ENCODE results near the gene NINJ2.

Gene NINJ2

DNA sequence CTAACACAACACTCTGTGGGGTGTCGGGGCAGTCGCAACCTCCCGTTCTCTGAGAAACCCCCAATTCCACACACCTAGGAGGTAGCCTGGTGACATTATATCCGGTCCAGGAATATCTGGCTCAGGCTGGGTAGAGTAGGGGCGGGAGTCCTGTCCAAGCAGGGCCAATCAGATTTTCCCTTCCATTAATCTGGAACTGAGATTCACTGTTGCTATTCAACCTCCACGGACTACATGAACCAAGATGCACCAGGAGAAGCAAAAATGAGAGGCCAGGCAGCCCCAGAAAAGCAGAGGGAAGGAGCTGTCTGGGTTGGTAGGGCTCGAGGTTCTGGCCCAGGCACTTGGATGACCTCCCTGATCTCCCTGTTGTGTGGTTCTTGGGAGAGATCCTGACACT lies 51.0 kb downstream of the NINJ2 start:
- Histone ChIP-seq H2AFZ (ENCODE audit: low read length, unreplicated experiment) (no peak overlapping the region), H3K27me3 (ENCODE audit: insufficient read depth, low read length) (no peaks in the 10 kb centered on the region), H3K27ac (ENCODE audit: low read depth, low read length) (no peak overlapping the region), H3K79me2 (ENCODE audit: control insufficient read depth, insufficient read depth, low read length, unreplicated experiment) (no peaks in the 10 kb centered on the region), H3K4me3 (ENCODE audit: low read depth, low read length) (no peak overlapping the region), H3K36me3 (ENCODE audit: insufficient read depth, low read length) (no peaks in the 10 kb centered on the region), H3K4me1 (ENCODE audit: control insufficient read depth, insufficient read depth, low read length, unreplicated experiment) (peaks cover 15% of the 10 kb centered on the region)

DNA sequence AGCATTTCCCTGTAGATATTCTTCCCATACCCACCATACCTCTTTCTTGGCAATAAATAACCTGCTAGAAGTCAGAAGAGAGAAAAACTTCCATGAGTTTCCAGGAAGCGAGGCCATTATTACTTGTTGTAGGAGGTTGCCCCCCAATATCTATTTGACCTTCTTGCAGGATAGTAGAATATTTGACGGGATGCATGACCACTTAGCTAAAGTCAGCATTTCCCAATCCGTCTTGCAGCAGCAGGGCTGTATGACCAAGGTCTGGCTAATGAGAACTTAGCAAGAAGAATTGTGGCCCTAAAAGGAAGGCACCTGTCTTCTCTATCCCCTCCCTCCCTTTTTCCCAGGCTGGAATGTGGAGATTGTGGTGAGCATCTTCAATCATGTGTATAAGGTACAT lies 51.5 kb downstream of the NINJ2 start:
- H2AFZ ChIP-seq (ENCODE audit: low read length, unreplicated experiment), result no peak overlapping the region
- H3K4me3 ChIP-seq (ENCODE audit: low read depth, low read length), result no peak overlapping the region
- H3K4me1 ChIP-seq (ENCODE audit: control insufficient read depth, insufficient read depth, low read length, unreplicated experiment), result peaks cover 15% of the 10 kb centered on the region
- H3K27ac ChIP-seq (ENCODE audit: low read depth, low read length), result no peak overlapping the region
- no peaks in the 10 kb centered on the region for H3K27me3 ChIP-seq (ENCODE audit: insufficient read depth, low read length)
- H3K79me2 ChIP-seq (ENCODE audit: control insufficient read depth, insufficient read depth, low read length, unreplicated experiment), result no peaks in the 10 kb centered on the region
- H3K36me3 ChIP-seq (ENCODE audit: insufficient read depth, low read length), result no peaks in the 10 kb centered on the region

DNA sequence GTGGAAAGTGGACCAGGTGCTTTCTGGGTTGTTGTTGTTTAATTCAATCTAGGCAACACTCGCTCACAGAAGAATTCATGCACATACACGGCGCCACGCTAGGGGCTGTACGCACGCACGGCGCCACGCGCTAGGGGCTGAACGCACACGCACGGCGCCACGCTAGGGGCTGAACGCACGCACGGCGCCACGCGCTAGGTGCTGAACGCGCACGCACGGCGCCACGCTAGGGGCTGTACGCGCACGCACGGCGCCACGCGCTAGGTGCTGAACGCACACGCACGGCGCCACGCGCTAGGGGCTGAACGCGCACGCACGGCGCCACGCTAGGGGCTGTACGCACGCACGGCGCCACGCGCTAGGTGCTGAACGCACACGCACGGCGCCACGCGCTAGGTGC lies 54.3 kb downstream of the NINJ2 start:
- Histone ChIP-seq H2AFZ (ENCODE audit: low read length, unreplicated experiment) (no peak overlapping the region), H3K4me1 (ENCODE audit: control insufficient read depth, insufficient read depth, low read length, unreplicated experiment) (peaks cover 15% of the 10 kb centered on the region), H3K79me2 (ENCODE audit: control insufficient read depth, insufficient read depth, low read length, unreplicated experiment) (no peaks in the 10 kb centered on the region), H3K27ac (ENCODE audit: low read depth, low read length) (no peak overlapping the region), H3K36me3 (ENCODE audit: insufficient read depth, low read length) (no peaks in the 10 kb centered on the region), H3K27me3 (ENCODE audit: insufficient read depth, low read length) (no peaks in the 10 kb centered on the region), H3K4me3 (ENCODE audit: low read depth, low read length) (no peak overlapping the region)

DNA sequence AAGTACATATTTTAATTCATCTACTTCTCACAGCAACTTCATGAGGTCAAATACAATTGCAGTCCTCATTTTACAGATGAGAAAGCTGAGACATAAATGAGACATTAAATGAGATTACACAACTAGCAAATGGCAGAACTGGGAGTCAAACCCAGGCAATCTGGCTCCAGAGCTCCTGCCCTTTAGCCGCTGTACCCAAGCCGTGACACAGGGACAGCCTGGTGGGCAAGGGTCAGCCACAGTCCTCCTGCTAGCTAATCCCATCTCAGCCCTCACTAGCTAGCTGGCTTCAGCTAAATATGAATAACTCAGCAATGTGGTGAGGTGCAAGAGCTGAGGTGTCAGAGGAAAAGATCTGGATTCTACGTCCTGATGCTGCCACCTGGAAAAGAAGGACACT lies 54.8 kb downstream of the NINJ2 start:
- Histone ChIP-seq H2AFZ (ENCODE audit: low read length, unreplicated experiment) (no peak overlapping the region), H3K79me2 (ENCODE audit: control insufficient read depth, insufficient read depth, low read length, unreplicated experiment) (no peaks in the 10 kb centered on the region), H3K36me3 (ENCODE audit: insufficient read depth, low read length) (no peaks in the 10 kb centered on the region), H3K4me3 (ENCODE audit: low read depth, low read length) (no peak overlapping the region), H3K27ac (ENCODE audit: low read depth, low read length) (no peak overlapping the region), H3K27me3 (ENCODE audit: insufficient read depth, low read length) (no peaks in the 10 kb centered on the region), H3K4me1 (ENCODE audit: control insufficient read depth, insufficient read depth, low read length, unreplicated experiment) (peaks cover 15% of the 10 kb centered on the region)

DNA sequence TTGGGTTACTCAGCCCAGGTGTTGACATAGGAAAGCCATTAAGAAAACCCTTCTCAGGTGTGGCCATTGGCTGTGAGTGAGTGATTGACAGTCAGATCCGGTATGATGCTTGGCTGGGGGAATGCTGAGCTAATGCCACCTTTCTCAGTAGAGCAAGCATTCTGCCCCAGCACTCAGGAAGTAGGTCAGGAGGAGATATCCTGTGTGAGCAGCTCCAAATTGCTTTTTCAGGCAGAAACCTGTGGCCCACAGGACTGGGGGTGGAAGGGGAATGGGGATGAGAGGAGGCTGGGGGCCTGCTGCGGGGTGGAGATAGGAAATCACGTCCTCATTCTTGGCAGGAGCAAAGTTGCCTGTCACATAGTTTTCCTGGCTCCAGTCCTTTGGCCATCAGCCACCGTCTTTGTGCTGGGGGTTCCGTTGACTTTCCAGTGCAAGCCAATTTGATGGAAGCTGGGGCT lies 55.7 kb downstream of the NINJ2 start:
- no peaks in the 10 kb centered on the region for H3K36me3 ChIP-seq (ENCODE audit: insufficient read depth, low read length)
- no peak overlapping the region for H3K4me3 ChIP-seq (ENCODE audit: low read depth, low read length)
- H2AFZ ChIP-seq (ENCODE audit: low read length, unreplicated experiment), result no peak overlapping the region
- H3K4me1 ChIP-seq (ENCODE audit: control insufficient read depth, insufficient read depth, low read length, unreplicated experiment), result peaks cover 15% of the 10 kb centered on the region
- H3K79me2 ChIP-seq (ENCODE audit: control insufficient read depth, insufficient read depth, low read length, unreplicated experiment), result no peaks in the 10 kb centered on the region
- no peaks in the 10 kb centered on the region for H3K27me3 ChIP-seq (ENCODE audit: insufficient read depth, low read length)
- H3K27ac ChIP-seq (ENCODE audit: low read depth, low read length), result no peak overlapping the region

DNA sequence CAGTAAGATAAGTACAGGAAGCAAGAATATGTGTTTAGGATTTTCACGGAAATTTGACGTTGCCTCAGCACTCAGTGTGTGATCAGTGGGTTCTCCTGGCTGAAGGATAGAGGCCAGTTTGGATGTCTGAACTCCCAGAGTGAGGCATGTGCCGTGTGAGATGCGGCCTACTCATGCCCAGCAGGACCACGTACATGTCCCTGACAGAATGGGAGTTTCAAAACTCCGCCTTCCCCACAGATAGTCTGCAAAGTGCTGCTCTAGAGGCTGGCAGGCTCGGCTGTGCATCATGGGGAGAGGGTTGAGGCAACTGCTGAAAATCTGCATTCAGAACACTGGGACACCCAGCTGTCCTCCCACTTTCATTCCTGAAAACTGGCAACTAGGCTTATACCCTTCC lies 58.3 kb downstream of the NINJ2 start:
- H3K4me3 ChIP-seq (ENCODE audit: low read depth, low read length), result no peak overlapping the region
- no peak overlapping the region for H2AFZ ChIP-seq (ENCODE audit: low read length, unreplicated experiment)
- H3K27me3 ChIP-seq (ENCODE audit: insufficient read depth, low read length), result no peaks in the 10 kb centered on the region
- no peak overlapping the region for H3K27ac ChIP-seq (ENCODE audit: low read depth, low read length)
- H3K4me1 ChIP-seq (ENCODE audit: control insufficient read depth, insufficient read depth, low read length, unreplicated experiment), result peaks cover 2% of the 10 kb centered on the region
- H3K36me3 ChIP-seq (ENCODE audit: insufficient read depth, low read length), result no peaks in the 10 kb centered on the region
- no peaks in the 10 kb centered on the region for H3K79me2 ChIP-seq (ENCODE audit: control insufficient read depth, insufficient read depth, low read length, unreplicated experiment)

DNA sequence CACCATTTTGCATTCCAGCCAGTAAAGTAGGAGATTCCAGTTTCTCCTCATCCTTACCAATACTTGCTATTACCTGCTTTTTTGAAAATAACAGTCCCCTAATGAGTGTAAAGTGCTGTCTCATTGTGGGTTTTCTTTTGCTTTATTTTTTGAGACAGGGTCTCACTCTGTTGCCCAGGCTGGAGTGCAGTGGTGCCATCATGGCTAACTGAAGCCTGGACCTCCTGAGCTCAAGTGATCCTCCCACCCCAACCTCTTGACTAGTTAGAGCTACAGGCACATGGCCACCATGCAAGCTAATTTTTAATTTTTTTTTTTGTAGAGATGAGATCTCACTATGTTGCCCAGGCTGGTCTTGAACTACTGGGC lies 60.6 kb downstream of the NINJ2 start:
- Histone ChIP-seq H3K79me2 (ENCODE audit: control insufficient read depth, insufficient read depth, low read length, unreplicated experiment) (no peaks in the 10 kb centered on the region), H3K4me3 (ENCODE audit: low read depth, low read length) (no peak overlapping the region), H2AFZ (ENCODE audit: low read length, unreplicated experiment) (no peak overlapping the region), H3K27me3 (ENCODE audit: insufficient read depth, low read length) (no peaks in the 10 kb centered on the region), H3K4me1 (ENCODE audit: control insufficient read depth, insufficient read depth, low read length, unreplicated experiment) (no peaks in the 10 kb centered on the region), H3K27ac (ENCODE audit: low read depth, low read length) (no peak overlapping the region), H3K36me3 (ENCODE audit: insufficient read depth, low read length) (no peaks in the 10 kb centered on the region)

DNA sequence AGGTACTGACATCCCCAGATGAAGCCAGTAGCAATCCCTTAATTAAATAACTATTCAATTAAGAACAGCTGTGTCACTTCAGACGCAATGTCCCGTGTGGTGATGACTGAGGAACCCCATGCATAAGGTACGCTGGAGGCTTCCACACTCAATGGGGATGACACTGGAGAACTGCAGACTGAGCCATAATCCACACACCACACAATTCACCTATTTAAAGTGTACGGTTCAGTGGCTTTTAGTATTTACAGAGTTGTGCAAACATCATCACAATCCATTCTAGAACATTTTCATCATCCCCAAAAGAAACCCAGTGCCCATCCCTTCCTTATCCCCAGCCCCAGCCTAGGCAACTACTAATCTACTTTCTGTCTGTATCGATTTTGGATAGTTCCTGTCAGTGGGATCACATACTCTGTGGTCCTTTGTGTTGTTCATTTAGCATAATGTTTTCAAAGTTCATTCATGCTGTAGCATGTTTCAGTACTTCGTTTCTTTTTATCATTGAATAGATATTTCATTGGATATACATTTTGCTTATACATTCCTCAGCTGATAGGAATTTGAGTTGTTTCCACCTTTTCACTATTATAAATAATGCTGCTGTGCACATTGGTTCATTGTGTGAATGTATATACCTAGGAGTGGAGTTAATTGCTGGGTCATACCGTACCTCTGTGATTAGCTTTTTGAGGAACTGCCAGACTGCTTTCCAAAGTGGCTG lies 61.1 kb downstream of the NINJ2 start:
- Histone ChIP-seq H3K4me1 (ENCODE audit: control insufficient read depth, insufficient read depth, low read length, unreplicated experiment) (no peaks in the 10 kb centered on the region), H3K36me3 (ENCODE audit: insufficient read depth, low read length) (no peaks in the 10 kb centered on the region), H3K27me3 (ENCODE audit: insufficient read depth, low read length) (no peaks in the 10 kb centered on the region), H2AFZ (ENCODE audit: low read length, unreplicated experiment) (no peak overlapping the region), H3K4me3 (ENCODE audit: low read depth, low read length) (no peak overlapping the region), H3K79me2 (ENCODE audit: control insufficient read depth, insufficient read depth, low read length, unreplicated experiment) (no peaks in the 10 kb centered on the region), H3K27ac (ENCODE audit: low read depth, low read length) (no peak overlapping the region)

DNA sequence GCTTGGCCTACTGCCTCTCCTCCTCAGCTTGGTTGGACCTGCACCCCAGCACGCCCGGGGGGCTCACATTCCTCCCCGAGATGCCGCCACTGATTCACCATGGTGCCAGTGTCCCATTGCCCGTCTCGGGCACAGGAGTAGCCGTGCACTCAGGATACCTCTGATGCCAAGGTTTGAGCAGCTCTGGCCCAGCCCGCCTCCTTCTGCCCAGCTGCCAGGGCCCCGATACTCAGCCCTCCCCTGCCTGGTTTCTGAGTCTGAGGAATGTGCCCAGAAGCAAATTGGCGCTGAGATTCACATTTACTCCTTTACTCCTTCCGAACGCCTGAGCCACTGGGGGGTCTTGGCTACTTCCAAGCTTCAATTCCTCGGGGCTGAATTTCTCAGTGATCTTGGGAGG lies 63.5 kb downstream of the NINJ2 start:
- H3K4me3 ChIP-seq (ENCODE audit: low read depth, low read length), result no peak overlapping the region
- H3K79me2 ChIP-seq (ENCODE audit: control insufficient read depth, insufficient read depth, low read length, unreplicated experiment), result no peaks in the 10 kb centered on the region
- H3K27me3 ChIP-seq (ENCODE audit: insufficient read depth, low read length), result no peaks in the 10 kb centered on the region
- H3K4me1 ChIP-seq (ENCODE audit: control insufficient read depth, insufficient read depth, low read length, unreplicated experiment), result no peaks in the 10 kb centered on the region
- no peak overlapping the region for H2AFZ ChIP-seq (ENCODE audit: low read length, unreplicated experiment)
- no peaks in the 10 kb centered on the region for H3K36me3 ChIP-seq (ENCODE audit: insufficient read depth, low read length)
- H3K27ac ChIP-seq (ENCODE audit: low read depth, low read length), result no peak overlapping the region

DNA sequence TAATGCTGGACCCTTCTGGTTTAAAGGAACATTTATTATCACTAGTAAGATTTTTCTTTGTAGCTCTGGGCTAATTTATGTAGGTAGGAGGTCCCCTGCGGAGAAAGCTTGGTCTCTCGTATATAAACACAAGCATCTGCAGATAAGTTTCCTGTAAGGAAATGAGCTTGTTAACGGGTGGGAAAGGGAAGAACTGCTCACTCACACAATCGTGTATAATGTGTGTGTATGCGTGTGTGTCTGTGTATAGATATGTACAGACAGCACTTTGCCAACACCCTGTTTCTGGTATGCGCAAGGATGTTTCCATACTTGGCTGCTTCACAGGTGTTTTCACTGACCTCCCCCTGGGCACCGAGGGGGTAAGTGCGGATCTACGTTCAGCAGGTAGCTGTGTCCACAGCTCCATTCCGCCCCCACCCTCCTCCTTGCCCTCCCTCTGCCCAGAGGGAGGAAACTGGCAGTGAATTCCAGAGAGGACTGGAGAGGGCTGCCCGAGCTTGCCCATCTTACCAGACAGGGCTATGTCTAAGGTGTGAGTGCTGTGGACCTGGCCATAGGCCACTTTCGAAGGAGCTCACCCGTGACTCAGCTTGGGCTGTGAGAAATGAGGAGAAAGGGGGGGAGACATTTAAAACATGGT lies 65.2 kb downstream of the NINJ2 start:
- Histone ChIP-seq H3K27me3 (ENCODE audit: insufficient read depth, low read length) (no peaks in the 10 kb centered on the region), H3K79me2 (ENCODE audit: control insufficient read depth, insufficient read depth, low read length, unreplicated experiment) (no peaks in the 10 kb centered on the region), H3K36me3 (ENCODE audit: insufficient read depth, low read length) (no peaks in the 10 kb centered on the region), H3K4me3 (ENCODE audit: low read depth, low read length) (no peak overlapping the region), H2AFZ (ENCODE audit: low read length, unreplicated experiment) (no peak overlapping the region), H3K27ac (ENCODE audit: low read depth, low read length) (no peak overlapping the region), H3K4me1 (ENCODE audit: control insufficient read depth, insufficient read depth, low read length, unreplicated experiment) (no peaks in the 10 kb centered on the region)
